ENCODE results near the gene ADAMTS19. TPM values are rescaled to one million over a fixed set of nuclear protein-coding genes. Genes with fewer than 3 reads are reported as not detected.

Gene ADAMTS19
- total RNA-seq, 4 donors from 2014 or later = 0.51 to 0.88 TPM; not detected in 2

DNA sequence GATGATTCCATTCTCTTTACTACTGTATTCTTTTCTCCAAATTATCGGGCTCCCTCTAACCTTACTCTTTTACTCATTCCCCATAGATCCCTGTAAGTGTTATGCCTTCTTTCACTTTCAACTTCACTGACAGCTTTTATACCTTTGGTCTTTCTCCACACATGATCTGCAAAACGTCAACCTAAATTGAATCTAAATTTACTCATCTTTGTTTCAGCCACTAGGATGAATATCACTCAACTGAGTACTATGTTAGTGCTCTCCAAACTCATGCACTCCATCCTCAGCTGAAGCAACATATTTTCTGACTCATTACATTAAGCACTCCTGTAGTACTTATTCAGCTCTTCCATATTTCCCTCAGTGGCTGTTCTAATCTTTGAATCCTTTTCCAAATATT, 133.4 kb downstream of the ADAMTS19 start:
- TF ChIP-seq, protein P1, sequence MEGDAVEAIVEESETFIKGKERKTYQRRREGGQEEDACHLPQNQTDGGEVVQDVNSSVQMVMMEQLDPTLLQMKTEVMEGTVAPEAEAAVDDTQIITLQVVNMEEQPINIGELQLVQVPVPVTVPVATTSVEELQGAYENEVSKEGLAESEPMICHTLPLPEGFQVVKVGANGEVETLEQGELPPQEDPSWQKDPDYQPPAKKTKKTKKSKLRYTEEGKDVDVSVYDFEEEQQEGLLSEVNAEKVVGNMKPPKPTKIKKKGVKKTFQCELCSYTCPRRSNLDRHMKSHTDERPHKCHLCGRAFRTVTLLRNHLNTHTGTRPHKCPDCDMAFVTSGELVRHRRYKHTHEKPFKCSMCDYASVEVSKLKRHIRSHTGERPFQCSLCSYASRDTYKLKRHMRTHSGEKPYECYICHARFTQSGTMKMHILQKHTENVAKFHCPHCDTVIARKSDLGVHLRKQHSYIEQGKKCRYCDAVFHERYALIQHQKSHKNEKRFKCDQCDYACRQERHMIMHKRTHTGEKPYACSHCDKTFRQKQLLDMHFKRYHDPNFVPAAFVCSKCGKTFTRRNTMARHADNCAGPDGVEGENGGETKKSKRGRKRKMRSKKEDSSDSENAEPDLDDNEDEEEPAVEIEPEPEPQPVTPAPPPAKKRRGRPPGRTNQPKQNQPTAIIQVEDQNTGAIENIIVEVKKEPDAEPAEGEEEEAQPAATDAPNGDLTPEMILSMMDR (IDR thresholded peaks at IDR 0.05; ENCODE audit: low read depth) = no peak

DNA sequence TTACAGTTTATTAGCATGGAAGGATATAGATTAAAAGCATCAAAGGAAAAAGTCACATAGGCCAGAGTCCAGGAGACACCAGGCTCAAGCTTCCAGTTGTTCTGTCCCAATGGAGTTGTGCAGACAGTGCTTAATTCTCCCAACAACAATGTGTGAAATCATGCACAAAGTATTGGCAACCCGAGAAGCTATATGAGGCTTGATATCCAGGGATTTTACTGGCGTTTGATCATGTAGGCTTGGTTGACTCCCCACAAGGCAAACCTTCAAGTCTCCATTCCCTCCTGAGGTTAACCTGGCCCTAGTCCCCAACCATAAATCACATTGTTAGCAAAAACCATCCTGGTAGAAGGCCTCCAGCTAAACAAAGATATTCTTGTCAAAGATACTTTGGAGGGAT, 141.5 kb downstream of the ADAMTS19 start:
- TF ChIP-seq, protein P1 (IDR thresholded peaks at IDR 0.05; ENCODE audit: low read depth) = no peak

DNA sequence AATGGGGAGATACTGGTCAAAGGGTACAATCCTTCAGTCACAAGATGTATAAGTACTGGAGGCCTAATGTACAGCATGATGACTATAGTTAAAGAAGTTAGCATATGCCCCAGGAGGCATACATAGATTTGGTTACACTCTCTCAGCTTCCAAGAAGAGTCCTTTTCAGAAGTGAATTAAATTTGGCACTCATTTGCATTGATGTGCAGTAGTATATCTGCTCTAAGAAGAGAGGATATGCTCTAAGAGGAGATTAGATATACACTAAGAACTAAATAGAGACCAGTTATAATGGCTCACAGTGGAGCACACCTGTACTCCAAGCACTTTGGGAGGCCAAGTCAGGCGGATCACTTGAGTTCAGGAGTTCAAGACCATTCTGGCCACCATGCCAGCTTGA, 148.3 kb downstream of the ADAMTS19 start:
- TF ChIP-seq, protein P1 (IDR thresholded peaks at IDR 0.05; ENCODE audit: low read depth) = no peak

DNA sequence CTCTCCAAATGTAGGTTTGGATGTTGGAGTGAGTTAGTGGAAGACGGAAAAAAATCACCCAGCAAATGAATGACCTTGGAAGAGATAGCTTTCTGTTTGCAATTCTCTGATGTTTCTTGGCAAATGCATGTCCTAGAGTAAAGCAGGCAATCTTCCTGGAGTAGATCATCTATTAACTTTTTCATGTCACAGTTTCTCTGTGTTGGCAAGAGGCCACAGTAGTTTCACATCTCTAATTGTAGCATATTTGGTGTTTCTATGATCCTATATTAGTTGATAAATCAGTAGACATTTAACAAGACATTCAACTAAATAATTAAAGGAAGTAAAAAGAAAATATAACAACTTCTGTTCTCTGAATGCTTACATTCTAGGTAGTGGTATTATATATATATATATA, 149.6 kb downstream of the ADAMTS19 start:
- TF ChIP-seq, protein P1 (IDR thresholded peaks at IDR 0.05; ENCODE audit: low read depth) = no peak

DNA sequence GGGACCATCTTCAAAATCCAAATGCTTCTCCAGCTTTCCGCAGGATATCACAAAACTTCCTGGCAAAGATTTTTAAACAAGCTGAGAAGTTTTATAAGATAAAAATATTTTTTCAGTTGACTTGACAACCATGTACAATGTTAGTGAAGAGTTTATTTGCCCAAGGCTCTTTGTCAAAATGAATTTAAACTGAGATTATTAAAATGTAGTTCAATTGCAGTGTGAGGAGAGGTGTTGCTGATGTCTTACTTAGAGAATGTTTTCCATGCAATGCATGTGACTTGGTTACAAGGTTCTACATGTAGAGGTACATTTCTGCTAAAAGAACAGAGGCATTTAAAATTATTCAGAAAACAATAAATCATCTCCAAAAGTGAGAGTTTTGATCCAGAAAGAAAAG, 156.4 kb downstream of the ADAMTS19 start:
- TF ChIP-seq, protein P1 (IDR thresholded peaks at IDR 0.05; ENCODE audit: low read depth) = no peak

DNA sequence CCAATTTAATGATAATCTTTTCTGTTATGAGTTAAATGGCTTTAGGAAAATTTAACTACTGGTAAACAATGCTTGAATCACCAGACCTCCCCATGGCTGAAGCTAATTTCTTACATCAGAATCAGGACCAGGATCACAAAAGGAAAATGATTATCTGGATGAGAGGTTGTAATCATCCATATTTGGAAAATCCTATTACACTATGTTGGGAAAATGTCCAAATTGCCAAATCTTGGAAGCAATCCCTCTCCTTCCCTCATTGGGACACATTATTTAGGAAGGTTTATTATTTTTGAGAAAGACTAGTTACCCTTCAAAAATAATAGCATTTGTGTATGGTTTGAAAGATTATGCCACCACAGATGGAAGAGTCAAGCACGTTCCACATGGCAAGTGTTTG, 157.1 kb downstream of the ADAMTS19 start:
- TF ChIP-seq, protein P1 (IDR thresholded peaks at IDR 0.05; ENCODE audit: low read depth) = no peak

DNA sequence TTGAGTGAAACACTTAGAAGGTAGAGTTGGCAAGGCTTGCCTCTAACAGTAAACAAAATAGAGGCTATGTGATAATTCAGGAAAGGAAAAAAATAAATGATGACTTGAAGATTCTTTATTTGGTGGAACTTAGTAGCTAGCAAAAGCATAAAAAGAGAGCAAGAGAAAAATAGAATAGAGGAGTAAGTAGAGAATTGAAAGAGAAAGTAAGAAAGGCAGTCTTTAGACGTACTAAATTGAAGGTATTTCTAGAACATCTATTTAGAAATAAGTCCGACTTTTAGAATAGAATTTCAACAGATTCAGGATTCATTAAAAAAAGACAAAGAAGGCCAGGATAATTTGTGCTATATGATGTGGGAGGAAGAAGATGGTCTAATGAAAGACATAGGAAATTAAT, 159.7 kb downstream of the ADAMTS19 start:
- TF ChIP-seq, protein P1 (IDR thresholded peaks at IDR 0.05; ENCODE audit: low read depth) = no peak

Data from subcutaneous adipose tissue (tissue), 4 donors.